Astrocyte of the cerebellum (primary cell): Measurements from ENCODE around the gene POC1A.

Experiments used
- DNase-seq: peaks from one replicate; pipeline ENCODE4 v3.0.0-alpha.2; 2011; ENCODE audit warnings: low read depth
- H3K4me3 ChIP-seq: 2 replicates; pipeline ENCODE4 v1.5.1; 2011; ENCODE audit warnings: mild to moderate bottlenecking, low read depth, low read length, moderate library complexity
- CTCF ChIP-seq: IDR thresholded peaks from 2 replicates; pipeline ENCODE4 v1.5.1; 2012; ENCODE audit warnings: low read length, low read depth, moderate library complexity, mild to moderate bottlenecking; ENCODE audit errors: missing control alignments
- in situ Hi-C: cut with HindIII; loops from 2 replicates; pipeline ENCODE4 v1.10.0; 2017; ENCODE audit warnings: low sequenced_read_pairs

POC1A gene

GRCh38 chr3:52149021-52149420 is 5.2 kb downstream of the POC1A start:
- no peak for TF ChIP-seq CTCF
- in situ Hi-C loops = loop anchor here (5.0 kb wide), 2 partner anchors 57 to 157 kb away; no protein-coding TSS in a partner anchor
- H3K4me3 ChIP-seq = no peak overlapping the region
- no peak for DNase-seq

- no peak for DNase-seq
- in situ Hi-C loops = loop anchor here (5.0 kb wide), 2 partner anchors 56 to 156 kb away; no protein-coding TSS in a partner anchor
- H3K4me3 ChIP-seq = no peak overlapping the region
- TF ChIP-seq CTCF = no peak
These were observed 6.4 kb downstream of the POC1A start for GRCh38 chr3:52147804-52148203.

GRCh38 chr3:52146811-52147210 is 7.4 kb downstream of the POC1A start:
- in situ Hi-C loops = loop anchor here (5.0 kb wide), 2 partner anchors 55 to 155 kb away; no protein-coding TSS in a partner anchor
- H3K4me3 ChIP-seq = no peak overlapping the region
- TF ChIP-seq CTCF = no peak
- no peak for DNase-seq

GRCh38 chr3:52146189-52146588 is 8.0 kb downstream of the POC1A start:
- no peak overlapping the region for H3K4me3 ChIP-seq
- in situ Hi-C loops = loop anchor here (5.0 kb wide), 2 partner anchors 54 to 154 kb away; no protein-coding TSS in a partner anchor
- no peak for DNase-seq
- no peak for TF ChIP-seq CTCF

GRCh38 chr3:52145736-52146110 is 8.5 kb downstream of the POC1A start:
- no peak overlapping the region for H3K4me3 ChIP-seq
- no peak for TF ChIP-seq CTCF
- DNase-seq = no peak
- in situ Hi-C loops = loop anchor here (5.0 kb wide), 2 partner anchors 53 to 153 kb away; no protein-coding TSS in a partner anchor

GRCh38 chr3:52144796-52145735 is 9.2 kb downstream of the POC1A start:
- in situ Hi-C loops = loop anchor here (5.0 kb wide), 2 partner anchors 53 to 153 kb away; no protein-coding TSS in a partner anchor
- DNase-seq = no peak
- no peak for TF ChIP-seq CTCF
- H3K4me3 ChIP-seq = no peak overlapping the region
